GM12878 (cell line): ENCODE data around the gene CNNM3.

ENCODE experiments used
- CBFB ChIP-seq: IDR thresholded peaks from 2 replicates; pipeline ENCODE4 v1.6.1; 2016; ENCODE audit warnings: antibody characterized with exemption, low read depth
- EZH2 ChIP-seq: IDR thresholded peaks from 2 replicates; pipeline ENCODE4 v1.6.1; 2012; ENCODE audit warnings: low read depth, mild to moderate bottlenecking, control low read depth, inconsistent platforms, low read length, borderline replicate concordance; ENCODE audit not compliant: control insufficient read depth
- HDAC2 ChIP-seq: fragments of 200-600 bp; sonication (generic); IDR thresholded peaks from 2 replicates; pipeline ENCODE4 v1.6.1; 2017
- POLR2A ChIP-seq: IDR thresholded peaks from 2 replicates; pipeline ENCODE4 v1.6.1; 2011; ENCODE audit warnings: low read depth, mild to moderate bottlenecking, low read length
- SIN3A ChIP-seq: IDR thresholded peaks from 2 replicates; pipeline ENCODE4 v1.6.1; 2012; ENCODE audit warnings: low read depth, low read length, improper control_type of control experiment
- ZZZ3 ChIP-seq: IDR thresholded peaks from 2 replicates; pipeline ENCODE4 v1.6.1; 2011; ENCODE audit warnings: low read depth; ENCODE audit not compliant: control insufficient read depth, insufficient read length
- TF ChIP-seq, protein P1 (sequence below), 3 experiments: IDR thresholded peaks in 2 of 3; conservative IDR thresholded peaks in 1 of 3; 2 replicates each; pipeline ENCODE4 v1.5.1; 2011; ENCODE audit warnings: low read depth in 3 of 3, low read length in 3 of 3, mild to moderate bottlenecking in 3 of 3, control low read depth in 2 of 3, moderate library complexity in 2 of 3, inconsistent platforms in 1 of 3, mixed read lengths in 1 of 3; ENCODE audit not compliant: control insufficient read depth in 2 of 3, insufficient read depth in 1 of 3; ENCODE audit errors: extremely low read depth in 1 of 3
- TF ChIP-seq, protein P2 (sequence below): fragments of 450-650 bp; formaldehyde crosslinking; IDR thresholded peaks from 2 replicates; pipeline ENCODE4 v1.4.0; 2022; ENCODE audit warnings: mild to moderate bottlenecking, moderate library complexity
- TF ChIP-seq, protein P3 (sequence below): fragments of 450-650 bp; IDR thresholded peaks from 2 replicates; pipeline ENCODE4 v1.6.1; 2014; ENCODE audit warnings: mild to moderate bottlenecking

DNA sequence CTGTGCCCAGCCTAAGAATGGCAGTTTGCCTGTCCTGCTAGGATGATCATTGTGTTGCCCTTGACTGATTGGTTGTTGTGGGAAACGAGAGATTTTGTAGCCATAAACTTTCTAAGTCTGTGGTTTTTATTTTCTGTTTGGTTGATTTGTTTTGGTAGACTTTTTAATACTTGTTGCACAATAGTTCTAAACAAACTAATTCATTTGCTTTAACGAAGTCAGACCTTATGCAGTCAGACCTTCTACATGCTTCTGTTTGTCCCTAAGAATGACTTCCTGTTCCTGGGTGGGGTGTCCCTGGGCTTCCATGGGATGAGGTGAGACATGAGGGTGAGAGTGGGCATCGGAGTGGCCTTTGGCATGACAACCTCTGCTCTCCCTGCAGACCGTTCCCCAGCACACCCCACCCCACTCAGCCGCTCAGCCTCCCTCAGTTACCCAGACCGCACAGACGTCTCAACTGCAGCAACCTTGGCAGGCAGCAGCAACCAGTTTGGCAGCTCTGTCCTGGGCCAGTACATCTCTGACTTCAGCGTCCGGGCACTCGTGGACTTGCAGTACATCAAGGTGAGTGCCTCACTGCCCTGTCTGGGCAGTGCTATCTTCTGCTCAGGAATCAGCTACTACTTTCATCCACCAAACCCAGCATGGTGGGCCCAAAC, 7.8 kb upstream of the CNNM3 start:
- TF ChIP-seq, protein P1, sequence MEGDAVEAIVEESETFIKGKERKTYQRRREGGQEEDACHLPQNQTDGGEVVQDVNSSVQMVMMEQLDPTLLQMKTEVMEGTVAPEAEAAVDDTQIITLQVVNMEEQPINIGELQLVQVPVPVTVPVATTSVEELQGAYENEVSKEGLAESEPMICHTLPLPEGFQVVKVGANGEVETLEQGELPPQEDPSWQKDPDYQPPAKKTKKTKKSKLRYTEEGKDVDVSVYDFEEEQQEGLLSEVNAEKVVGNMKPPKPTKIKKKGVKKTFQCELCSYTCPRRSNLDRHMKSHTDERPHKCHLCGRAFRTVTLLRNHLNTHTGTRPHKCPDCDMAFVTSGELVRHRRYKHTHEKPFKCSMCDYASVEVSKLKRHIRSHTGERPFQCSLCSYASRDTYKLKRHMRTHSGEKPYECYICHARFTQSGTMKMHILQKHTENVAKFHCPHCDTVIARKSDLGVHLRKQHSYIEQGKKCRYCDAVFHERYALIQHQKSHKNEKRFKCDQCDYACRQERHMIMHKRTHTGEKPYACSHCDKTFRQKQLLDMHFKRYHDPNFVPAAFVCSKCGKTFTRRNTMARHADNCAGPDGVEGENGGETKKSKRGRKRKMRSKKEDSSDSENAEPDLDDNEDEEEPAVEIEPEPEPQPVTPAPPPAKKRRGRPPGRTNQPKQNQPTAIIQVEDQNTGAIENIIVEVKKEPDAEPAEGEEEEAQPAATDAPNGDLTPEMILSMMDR (IDR thresholded peaks at IDR 0.05 in 2 of 3, conservative IDR thresholded peaks at IDR 0.05 in 1 of 3; ENCODE audit: control insufficient read depth in 2 of 3, extremely low read depth in 1 of 3, insufficient read depth in 1 of 3, low read depth in 3 of 3, low read length in 3 of 3) = no peak
- TF ChIP-seq EZH2 (no peak), CBFB (no peak), SIN3A (no peak), HDAC2 (no peak), POLR2A (no peak), ZZZ3 (no peak)
- TF ChIP-seq, protein P2, sequence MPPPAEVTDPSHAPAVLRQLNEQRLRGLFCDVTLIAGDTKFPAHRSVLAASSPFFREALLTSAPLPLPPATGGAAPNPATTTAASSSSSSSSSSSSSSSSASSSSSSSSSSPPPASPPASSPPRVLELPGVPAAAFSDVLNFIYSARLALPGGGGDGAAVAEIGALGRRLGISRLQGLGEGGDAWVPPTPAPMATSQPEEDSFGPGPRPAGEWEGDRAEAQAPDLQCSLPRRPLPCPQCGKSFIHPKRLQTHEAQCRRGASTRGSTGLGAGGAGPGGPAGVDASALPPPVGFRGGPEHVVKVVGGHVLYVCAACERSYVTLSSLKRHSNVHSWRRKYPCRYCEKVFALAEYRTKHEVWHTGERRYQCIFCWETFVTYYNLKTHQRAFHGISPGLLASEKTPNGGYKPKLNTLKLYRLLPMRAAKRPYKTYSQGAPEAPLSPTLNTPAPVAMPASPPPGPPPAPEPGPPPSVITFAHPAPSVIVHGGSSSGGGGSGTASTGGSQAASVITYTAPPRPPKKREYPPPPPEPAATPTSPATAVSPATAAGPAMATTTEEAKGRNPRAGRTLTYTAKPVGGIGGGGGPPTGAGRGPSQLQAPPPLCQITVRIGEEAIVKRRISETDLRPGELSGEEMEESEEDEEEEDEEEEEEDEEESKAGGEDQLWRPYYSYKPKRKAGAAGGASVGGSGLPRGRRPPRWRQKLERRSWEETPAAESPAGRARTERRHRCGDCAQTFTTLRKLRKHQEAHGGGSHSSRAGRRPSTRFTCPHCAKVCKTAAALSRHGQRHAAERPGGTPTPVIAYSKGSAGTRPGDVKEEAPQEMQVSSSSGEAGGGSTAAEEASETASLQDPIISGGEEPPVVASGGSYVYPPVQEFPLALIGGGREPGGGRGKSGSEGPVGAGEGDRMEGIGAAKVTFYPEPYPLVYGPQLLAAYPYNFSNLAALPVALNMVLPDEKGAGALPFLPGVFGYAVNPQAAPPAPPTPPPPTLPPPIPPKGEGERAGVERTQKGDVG (CRISPR knock-in tag) = no peak
- TF ChIP-seq, protein P3, sequence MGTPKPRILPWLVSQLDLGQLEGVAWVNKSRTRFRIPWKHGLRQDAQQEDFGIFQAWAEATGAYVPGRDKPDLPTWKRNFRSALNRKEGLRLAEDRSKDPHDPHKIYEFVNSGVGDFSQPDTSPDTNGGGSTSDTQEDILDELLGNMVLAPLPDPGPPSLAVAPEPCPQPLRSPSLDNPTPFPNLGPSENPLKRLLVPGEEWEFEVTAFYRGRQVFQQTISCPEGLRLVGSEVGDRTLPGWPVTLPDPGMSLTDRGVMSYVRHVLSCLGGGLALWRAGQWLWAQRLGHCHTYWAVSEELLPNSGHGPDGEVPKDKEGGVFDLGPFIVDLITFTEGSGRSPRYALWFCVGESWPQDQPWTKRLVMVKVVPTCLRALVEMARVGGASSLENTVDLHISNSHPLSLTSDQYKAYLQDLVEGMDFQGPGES = no peak
